Measurements from ENCODE around the gene TMEM270. TPM values are rescaled to one million over a fixed set of nuclear protein-coding genes. Genes with fewer than 3 reads are reported as not detected.

Gene TMEM270
- polyA plus RNA-seq, 2 of the 4 experiments (the other 2 are of a cell fraction): not detected

- H3K4me3 ChIP-seq: no peak overlapping the region
- WGBS (ENCODE audit: missing lambda C conversion rate): 89% methylated on average over 13 of the region's 15 CpGs
- ATAC-seq (no peak), FAIRE-seq (no peak), DNase-seq (ENCODE audit: low read depth in 1 of 2, low spot score in 1 of 2) (no peak)
- TF ChIP-seq NPAS2 (CRISPR knock-in tag; IDR thresholded peaks at IDR 0.05; ENCODE audit: borderline replicate concordance): no peak
- TF ChIP-seq PHF8 (IDR thresholded peaks at IDR 0.05; ENCODE audit: borderline replicate concordance, low read depth): no peak
- no peak for TF ChIP-seq FOSL2 (IDR thresholded peaks at IDR 0.05)
- TF ChIP-seq FOSL2 (CRISPR knock-in tag; IDR thresholded peaks at IDR 0.05): no peak
- no peak for TF ChIP-seq EHF (CRISPR knock-in tag; IDR thresholded peaks at IDR 0.05)
- no peak for TF ChIP-seq FOXS1 (CRISPR knock-in tag; IDR thresholded peaks at IDR 0.05)
- no peak for TF ChIP-seq USF2 (IDR thresholded peaks at IDR 0.05)
- no peak for TF ChIP-seq HOXB5 (CRISPR knock-in tag; IDR thresholded peaks at IDR 0.05)
- no peak for TF ChIP-seq TP53 (CRISPR knock-in tag; IDR thresholded peaks at IDR 0.05)
- no peak for TF ChIP-seq HEYL (CRISPR knock-in tag; IDR thresholded peaks at IDR 0.05)
- TF ChIP-seq MAFK (IDR thresholded peaks at IDR 0.05; ENCODE audit: partially characterized antibody): no peak
- no peak for TF ChIP-seq RFX5 (IDR thresholded peaks at IDR 0.05)
- TF ChIP-seq HMGXB4 (CRISPR knock-in tag; IDR thresholded peaks at IDR 0.05; ENCODE audit: borderline replicate concordance): no peak
- TF ChIP-seq REST (IDR thresholded peaks at IDR 0.05): no peak
- no peak for TF ChIP-seq CHD4 (IDR thresholded peaks at IDR 0.05; ENCODE audit: borderline replicate concordance)
- TF ChIP-seq POLR2A (IDR thresholded peaks at IDR 0.05; ENCODE audit: low read length): no peak
- TF ChIP-seq HOXA7 (CRISPR knock-in tag; IDR thresholded peaks at IDR 0.05): no peak
- no peak for TF ChIP-seq KDM5A (IDR thresholded peaks at IDR 0.05)
- TF ChIP-seq ESRRA (IDR thresholded peaks at IDR 0.05; ENCODE audit: borderline replicate concordance, low read length): no peak
- TF ChIP-seq SMC3 (IDR thresholded peaks at IDR 0.05): no peak
- TF ChIP-seq PBX3 (IDR thresholded peaks at IDR 0.05): no peak
- H3K4me1 ChIP-seq: no peaks in the 10 kb centered on the region
- H3K27ac ChIP-seq: no peak overlapping the region
- H3K4me2 ChIP-seq: no peak overlapping the region
- POLR2A ChIA-PET: no interaction called here
- CTCF ChIA-PET: interaction anchor here (0.6 to 1.5 kb wide), 4 partner anchors 36 to 239 kb away, joined by 3 read pairs; no protein-coding TSS in a partner anchor
- no peaks in the 10 kb centered on the region for H3K9me3 ChIP-seq
Measured at GRCh38 chr7:73901823-73902597, 41.1 kb downstream of the TMEM270 start.
